Stimulated activated CD8-positive, alpha-beta memory T cell treated with anti-CD3 and anti-CD28 coated beads, Interleukin-4, amount 100 ng/mL, for 48 hours (primary cell): ENCODE measurements around the gene ARPC2.
"Not testable (repeated sequence)": the region's sequence is repeated elsewhere in the genome, so short reads cannot be mapped to it uniquely, and the experiment has no call there.

Experiments
- DNase-seq: peaks from one replicate; pipeline ENCODE4 v3.0.0-alpha.2; 2020

ARPC2 gene

GRCh38 chr2:218271865-218272530, 55.0 kb downstream of the ARPC2 start:
- DNase-seq = no peak

- peak; percentile 84 for DNase-seq
These were observed 55.7 kb downstream of the ARPC2 start for GRCh38 chr2:218272531-218273212.

GRCh38 chr2:218273214-218273907, 56.4 kb downstream of the ARPC2 start:
- not testable (repeated sequence) for DNase-seq

- DNase-seq = no peak
These were observed 56.9 kb downstream of the ARPC2 start for GRCh38 chr2:218273908-218274249.

GRCh38 chr2:218274586-218274985, 57.6 kb downstream of the ARPC2 start:
- DNase-seq = no peak

- no peak for DNase-seq
These were observed 58.5 kb downstream of the ARPC2 start for GRCh38 chr2:218275371-218276072.

- DNase-seq = no peak
These were observed 60.2 kb downstream of the ARPC2 start for GRCh38 chr2:218276986-218277755.

- DNase-seq = no peak
These were observed 60.9 kb downstream of the ARPC2 start for GRCh38 chr2:218277921-218278320.

GRCh38 chr2:218278531-218279360, 61.8 kb downstream of the ARPC2 start:
- no peak for DNase-seq

- DNase-seq = no peak
These were observed 63.4 kb downstream of the ARPC2 start for GRCh38 chr2:218280260-218280870.

GRCh38 chr2:218281449-218281848, 64.5 kb downstream of the ARPC2 start:
- no peak for DNase-seq

- DNase-seq = no peak
These were observed 65.4 kb downstream of the ARPC2 start for GRCh38 chr2:218282173-218282991.

- DNase-seq = peak; percentile 75
These were observed 67.3 kb downstream of the ARPC2 start for GRCh38 chr2:218284106-218284811.

- DNase-seq = no peak
These were observed 68.6 kb downstream of the ARPC2 start for GRCh38 chr2:218285604-218286003.

- peak; percentile 84 for DNase-seq
These were observed 69.8 kb downstream of the ARPC2 start for GRCh38 chr2:218286570-218287459.

GRCh38 chr2:218289639-218290315, 72.8 kb downstream of the ARPC2 start:
- DNase-seq = no peak

- DNase-seq = peak; percentile 63
These were observed 73.6 kb downstream of the ARPC2 start for GRCh38 chr2:218290316-218291261.
